Lung (tissue), 12 donors: ENCODE data around the gene QRFPR. TPM values are rescaled to one million over a fixed set of nuclear protein-coding genes. Genes with fewer than 3 reads are reported as not detected.
"Not testable (repeated sequence)": the region's sequence is repeated elsewhere in the genome, so short reads cannot be mapped to it uniquely, and the experiment has no call there.

ENCODE experiments used
- ATAC-seq: fragments of 200-7000 bp; cut with Tn5 transposase; one replicate; pipeline ENCODE4 v1.9.1; 2020; ENCODE audit warnings: moderate number of reproducible peaks; ENCODE audit not compliant: insufficient read depth, low FRiP score
- DNase-seq, 3 donors: peaks; one replicate each; pipeline ENCODE4 v3.0.0-alpha.2; 2013 to 2017
- H3K27ac ChIP-seq, 2 donors: one replicate each; pipeline ENCODE4 v1.5.1; 2013; ENCODE audit warnings: mild to moderate bottlenecking in 2 of 2, moderate library complexity in 2 of 2, control low read depth in 1 of 2, inconsistent platforms in 1 of 2, low read depth in 1 of 2, low read length in 1 of 2
- H3K27me3 ChIP-seq, 3 donors: one replicate each; pipeline ENCODE4 v1.5.1; 2013; ENCODE audit warnings: low read length in 2 of 3; ENCODE audit not compliant: control insufficient read depth in 3 of 3, insufficient read depth in 3 of 3
- H3K36me3 ChIP-seq, 4 donors: one replicate each; pipeline ENCODE4 v1.5.1; 2013; ENCODE audit warnings: low read length in 4 of 4, mild to moderate bottlenecking in 1 of 4, moderate library complexity in 1 of 4; ENCODE audit not compliant: control insufficient read depth in 4 of 4, insufficient read depth in 4 of 4
- H3K4me1 ChIP-seq, 5 donors: one replicate each; pipeline ENCODE4 v1.5.1; 2013; ENCODE audit warnings: low read length in 5 of 5, mild to moderate bottlenecking in 2 of 5, moderate library complexity in 1 of 5; ENCODE audit not compliant: control insufficient read depth in 5 of 5, insufficient read depth in 5 of 5
- H3K4me3 ChIP-seq: one replicate; pipeline ENCODE4 v1.5.1; 2013; ENCODE audit warnings: mild to moderate bottlenecking, control low read depth, moderate library complexity
- H3K9ac ChIP-seq, 2 donors: one replicate each; pipeline ENCODE4 v1.5.1; 2013; ENCODE audit warnings: low read length in 2 of 2, control low read depth in 1 of 2; ENCODE audit not compliant: insufficient read depth in 1 of 2
- H3K9me3 ChIP-seq, 4 donors: one replicate each; pipeline ENCODE4 v1.5.1; 2013; ENCODE audit warnings: low read length in 3 of 4, mild to moderate bottlenecking in 1 of 4, moderate library complexity in 1 of 4; ENCODE audit not compliant: control insufficient read depth in 4 of 4, insufficient read depth in 3 of 4
- CTCF ChIP-seq: IDR thresholded peaks from 2 replicates; pipeline ENCODE4 v1.5.1; 2012; ENCODE audit warnings: mild to moderate bottlenecking; ENCODE audit errors: control extremely low read depth, extremely low read depth
- WGBS, 2 donors: extraction: QIAGEN DNeasy Blood & Tissue Kit; methylation state at CpG; one replicate each; pipeline ENCODE4 v1.1.7; 2013; 5-methylcytosine and 5-hydroxymethylcytosine counted together
- polyA plus RNA-seq, 2 donors: library from polyadenylated mRNA; stranded (reverse); fragments of 200-250 nt; gene quantifications; one replicate each; pipeline ENCODE4 v1.2.1, GENCODE V29; 2013
- total RNA-seq, 2 donors: library from RNA; depleted of rRNA in 1 of 2; stranded (reverse); fragments of >200 nt in 1 of 2; gene quantifications; one replicate each; pipeline ENCODE4 v1.2.1, GENCODE V29; 2014 to 2021
- donor health status: control.
- donor health status: control.
- donor health status: Bipolar disorder and iron deficiency.
- donor health status: healthy.
- donor health status: DM: yes; HTN: yes; CAD: no.

The QRFPR gene
- total and polyA plus RNA-seq, 4 donors = 0.02 to 1.3 TPM; not detected in 2

- DNase-seq = no peak
- WGBS, 2 donors = 53 to 64% methylated on average over 2 of the region's 2 CpGs
- no peak overlapping the region for H3K27ac ChIP-seq
- no peaks in the 10 kb centered on the region for H3K4me1 ChIP-seq
- H3K36me3 ChIP-seq = no peaks in the 10 kb centered on the region
- no peak for ATAC-seq
- H3K4me3 ChIP-seq = no peak overlapping the region
- H3K9me3 ChIP-seq = peaks cover 0 to 12% (median 1%) of the 10 kb centered on the region in 4 donors
- no peak for TF ChIP-seq CTCF
- H3K27me3 ChIP-seq = no peaks in the 10 kb centered on the region
- no peak overlapping the region for H3K9ac ChIP-seq
Measured at GRCh38 chr4:121411151-121411744, 30.4 kb upstream of the QRFPR start.

DNA sequence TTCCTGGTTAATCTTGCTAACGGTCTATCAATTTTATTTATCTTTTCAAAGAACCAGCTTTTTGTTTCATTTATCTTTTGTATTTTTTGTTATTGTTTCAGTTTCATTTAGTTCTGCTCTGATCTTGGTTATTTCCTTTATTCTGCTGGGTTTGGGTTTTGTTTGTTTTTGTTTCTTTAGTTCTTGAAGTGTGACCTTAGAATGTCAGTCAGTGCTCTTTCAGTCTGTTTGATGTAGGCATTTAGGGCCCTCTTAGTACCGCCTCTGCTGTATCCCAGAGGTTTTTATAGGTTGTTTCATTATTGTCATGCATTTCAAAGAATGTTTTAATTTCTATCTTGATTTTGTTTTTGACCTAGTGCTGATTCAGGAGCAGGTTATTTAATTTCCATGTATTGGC, 27.7 kb upstream of the QRFPR start:
- not testable (repeated sequence) for ATAC-seq

DNA sequence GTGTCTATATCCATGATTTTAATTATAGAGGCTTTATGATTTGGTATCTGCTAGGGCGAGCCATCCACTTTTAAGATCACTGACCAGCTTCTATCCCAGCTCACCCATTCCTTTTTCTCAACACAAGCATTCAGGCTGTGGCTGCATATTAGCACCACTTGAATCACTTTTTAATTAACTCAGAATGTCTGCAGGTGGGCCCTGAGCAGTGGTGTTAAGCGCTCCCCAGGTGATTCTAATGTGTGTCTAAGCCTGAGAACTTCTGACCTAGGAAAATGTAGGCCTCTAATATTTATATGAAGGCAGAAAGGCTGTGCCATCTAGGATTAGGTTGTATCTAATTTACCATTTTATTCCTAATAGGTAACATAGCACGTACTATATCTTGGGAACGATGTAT, 19.8 kb upstream of the QRFPR start:
- no peaks in the 10 kb centered on the region for H3K27me3 ChIP-seq
- no peak for TF ChIP-seq CTCF
- H3K9ac ChIP-seq = no peak overlapping the region
- H3K36me3 ChIP-seq = no peaks in the 10 kb centered on the region
- ATAC-seq (no peak), DNase-seq (no peak)
- no peak overlapping the region for H3K4me3 ChIP-seq
- WGBS, 2 donors = 93 to 95% methylated on average over 4 of the region's 4 CpGs
- no peaks in the 10 kb centered on the region for H3K9me3 ChIP-seq
- H3K27ac ChIP-seq = no peak overlapping the region
- H3K4me1 ChIP-seq = no peaks in the 10 kb centered on the region

More for the DNA sequence above, 27.7 kb upstream of the QRFPR start:
- not testable (repeated sequence) for H3K36me3 ChIP-seq, H3K4me1 ChIP-seq, DNase-seq, H3K9ac ChIP-seq, H3K27ac ChIP-seq, H3K27me3 ChIP-seq, H3K4me3 ChIP-seq
- 59 to 64% methylated on average over 2 of the region's 2 CpGs for WGBS, 2 donors
- H3K9me3 ChIP-seq = peaks cover 0 to 12% (median 1%) of the 10 kb centered on the region in 4 donors

GRCh38 chr4:121397941-121398601, 17.3 kb upstream of the QRFPR start:
- Histone ChIP-seq H3K9me3 (no peaks in the 10 kb centered on the region), H3K4me3 (no peak overlapping the region), H3K9ac (no peak overlapping the region), H3K36me3 (no peaks in the 10 kb centered on the region), H3K27me3 (no peaks in the 10 kb centered on the region), H3K27ac (no peak overlapping the region), H3K4me1 (peaks cover 0 to 6% (median 0%) of the 10 kb centered on the region in 5 donors)
- ATAC-seq (no peak), DNase-seq (no peak)
- no peak for TF ChIP-seq CTCF
- WGBS, 2 donors = 85 to 91% methylated on average over 1 of the region's 1 CpG
